Stimulated activated CD4-positive, alpha-beta T cell treated with anti-CD3 and anti-CD28 coated beads, TNF-alpha, amount 100 ng/mL, for 1 hour (primary cell): ENCODE results near the gene XYLT1.
A peak's percentile ranks its signal among the peaks of the same experiment; 100 is the strongest.

Source experiments
- DNase-seq, 3 donors: peaks; one replicate each; pipeline ENCODE4 v3.0.0-alpha.2; 2020; ENCODE audit warnings: low read depth in 3 of 3, low spot score in 1 of 3

Gene XYLT1

GRCh38 chr16:17072104-17072503 lies 398.7 kb downstream of the XYLT1 start:
- no peak for DNase-seq

DNA sequence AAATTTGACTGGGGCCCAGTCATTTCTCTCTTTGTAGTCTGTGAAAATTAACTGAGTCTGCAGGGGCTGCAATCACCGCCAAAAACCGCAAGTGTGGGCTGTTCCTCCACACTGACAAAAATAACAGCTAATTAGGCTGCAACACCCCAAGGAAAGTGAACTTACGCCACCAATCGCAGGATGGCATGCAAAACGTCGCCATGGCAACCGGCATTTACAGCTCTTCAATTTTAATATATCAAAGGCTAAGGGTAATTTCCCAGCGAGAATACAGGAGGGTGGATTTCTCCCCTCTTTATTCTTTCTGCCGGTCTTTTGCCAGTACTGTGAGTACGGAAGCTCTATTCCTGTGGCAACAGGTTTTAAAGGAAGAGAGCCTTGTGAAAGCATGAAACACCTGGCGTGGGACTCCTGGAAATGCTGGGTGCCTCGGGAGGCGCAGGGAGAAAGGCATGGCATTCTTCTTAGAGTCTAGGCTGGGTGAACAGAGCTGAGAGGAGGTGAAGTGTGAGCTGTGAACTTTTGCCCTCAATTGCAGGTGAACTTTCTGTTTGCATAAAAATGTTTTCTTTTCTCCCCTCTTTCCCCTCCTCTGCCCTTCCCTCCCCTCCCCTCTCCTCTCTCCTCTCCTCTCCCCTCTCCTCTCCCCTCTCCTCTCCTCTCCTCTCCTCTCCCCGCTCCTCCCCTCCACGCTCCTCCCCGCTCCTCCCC lies 399.7 kb downstream of the XYLT1 start:
- DNase-seq, result peak; percentile 50 to 59 (median 54)

GRCh38 chr16:17069681-17070080 lies 401.1 kb downstream of the XYLT1 start:
- no peak for DNase-seq

GRCh38 chr16:17068524-17068923 lies 402.2 kb downstream of the XYLT1 start:
- DNase-seq, result no peak

DNA sequence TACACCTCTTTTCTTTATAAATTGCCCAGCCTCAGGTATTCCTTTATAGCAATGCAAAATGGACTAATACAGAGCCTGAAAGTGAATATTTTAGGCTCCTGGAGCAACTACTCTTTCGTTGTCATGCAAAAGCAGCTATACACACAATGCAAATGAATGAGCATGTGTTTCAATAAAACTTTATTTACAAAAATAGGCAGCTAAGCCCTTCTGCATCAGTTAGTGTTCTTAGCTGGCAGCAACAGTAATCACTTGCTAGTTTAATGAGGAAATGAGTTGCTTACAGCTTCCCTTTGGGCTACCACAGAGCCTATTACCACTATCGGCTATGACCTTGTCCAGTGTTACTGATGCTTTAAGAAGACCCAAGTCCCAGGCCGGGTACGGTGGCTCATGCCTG lies 402.9 kb downstream of the XYLT1 start:
- DNase-seq, result no peak

DNA sequence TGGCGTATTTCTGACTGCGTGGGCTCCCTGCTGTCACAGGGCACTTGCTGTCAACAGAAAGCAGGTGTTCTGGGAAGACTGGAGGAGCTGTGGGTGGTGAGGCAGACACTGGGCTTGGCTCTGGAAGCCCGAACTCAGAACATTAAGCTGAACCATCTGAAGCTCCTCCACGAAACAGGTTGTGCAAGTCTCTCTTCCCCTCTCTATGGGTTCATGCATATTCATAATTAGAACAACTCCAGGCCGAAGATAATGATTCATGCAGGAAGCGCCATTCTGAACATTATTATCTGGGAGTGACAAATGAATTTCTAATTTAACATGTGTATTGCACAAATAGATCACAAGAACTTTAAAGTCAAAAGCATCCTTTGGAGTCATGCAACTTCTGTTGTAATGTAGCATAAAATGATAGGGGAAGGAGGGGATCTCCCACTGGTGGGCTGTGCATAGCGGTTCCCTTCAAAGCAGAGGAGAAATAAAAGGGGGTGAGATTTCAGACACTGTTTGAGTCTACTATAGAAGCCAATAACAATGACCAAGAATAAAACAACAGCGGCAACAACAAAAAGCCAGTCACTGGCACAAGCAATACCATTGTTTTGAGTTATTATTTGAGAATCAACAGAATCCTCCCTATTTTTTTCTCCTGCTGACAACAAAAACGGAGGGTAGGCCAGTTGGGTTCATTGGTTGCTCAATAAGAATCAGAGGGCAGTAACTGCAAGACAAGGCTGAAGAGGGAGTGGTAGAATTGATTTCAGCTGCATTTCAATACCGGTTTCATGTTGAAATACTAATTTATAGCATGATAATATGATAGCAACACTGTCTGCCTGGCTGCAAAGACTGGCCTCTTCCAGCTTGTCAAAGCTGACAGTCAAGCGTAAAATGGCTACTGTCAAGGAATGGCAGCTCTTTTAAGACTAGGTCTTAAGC lies 407.3 kb downstream of the XYLT1 start:
- DNase-seq, result no peak

GRCh38 chr16:17062676-17063075 lies 408.1 kb downstream of the XYLT1 start:
- no peak for DNase-seq

DNA sequence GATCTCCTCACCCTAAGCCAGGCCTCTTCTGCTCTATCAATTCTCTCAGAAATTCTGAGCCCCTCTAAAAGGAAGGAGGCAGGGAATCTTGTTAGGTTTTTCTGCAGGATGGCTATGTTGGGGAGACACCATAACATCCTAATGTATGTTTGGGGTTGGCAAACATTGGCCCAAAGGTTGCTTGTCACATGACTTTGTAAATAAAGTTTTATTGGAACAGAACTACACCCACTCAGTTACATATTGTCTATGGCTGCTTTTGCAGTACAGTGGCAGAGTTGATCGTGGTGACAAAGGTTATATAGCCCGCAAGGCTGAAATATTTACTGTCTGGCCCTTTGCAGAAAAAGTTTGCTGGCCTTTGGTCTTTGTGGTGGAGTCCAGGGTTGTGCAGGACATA lies 409.4 kb downstream of the XYLT1 start:
- DNase-seq, result no peak

- DNase-seq, result no peak
Measured at GRCh38 chr16:17058471-17058870, 412.3 kb downstream of the XYLT1 start.

- DNase-seq, result no peak
Measured at GRCh38 chr16:17056666-17057065, 414.1 kb downstream of the XYLT1 start.

DNA sequence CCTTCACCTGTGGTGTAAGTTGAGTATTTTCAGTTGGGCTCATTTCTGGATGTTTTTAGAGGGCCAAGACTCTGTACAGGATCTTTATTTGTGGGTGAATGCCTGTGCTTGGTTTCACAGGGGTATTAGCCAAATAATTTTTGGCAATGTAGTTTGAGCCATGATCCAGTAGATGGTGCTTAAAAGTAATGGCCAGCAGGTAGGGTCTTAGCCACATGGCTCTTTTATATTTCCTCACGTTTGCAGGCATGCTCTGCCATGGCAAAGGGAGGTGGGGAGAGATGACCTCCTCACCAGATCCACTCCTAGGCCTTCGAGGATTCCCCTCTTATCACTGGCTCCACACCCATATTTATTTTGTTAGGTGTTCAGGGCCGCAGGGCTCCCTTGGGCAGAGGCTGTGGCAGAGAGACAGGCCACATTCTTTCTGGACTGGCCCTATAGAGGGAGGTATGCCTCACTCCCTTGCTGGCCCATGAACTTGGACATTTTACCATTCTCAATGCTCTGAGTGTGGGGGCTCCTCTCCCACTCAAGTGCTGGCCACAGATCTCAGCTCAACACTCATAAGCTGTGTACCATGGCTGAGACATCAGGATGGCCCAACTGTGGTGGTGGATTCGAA lies 417.1 kb downstream of the XYLT1 start:
- no peak for DNase-seq
